Neural cell (in vitro differentiated cells): ENCODE results near the gene NDST3. TPM values are rescaled to one million over a fixed set of nuclear protein-coding genes. Genes with fewer than 3 reads are reported as not detected.

Source experiments
- H2AFZ ChIP-seq: fragments of 200-600, 300-800 bp; sonication (generic), shearing (Covaris generic); 2 replicates; pipeline ENCODE4 v1.6.0; 2014; ENCODE audit warnings: low read depth, mild to moderate bottlenecking, antibody characterized with exemption, low read length, moderate library complexity
- H3F3A ChIP-seq: fragments of 200-600 bp; shearing (Covaris generic); 2 replicates; pipeline ENCODE4 v1.6.1; 2016; ENCODE audit warnings: mild to moderate bottlenecking, moderate library complexity, mixed read lengths, antibody characterized with exemption, low read length; ENCODE audit not compliant: insufficient read depth, poor library complexity, severe bottlenecking
- H3K27ac ChIP-seq: fragments of 200-600, 300-800 bp; sonication (generic), shearing (Covaris generic); 2 replicates; pipeline ENCODE4 v1.5.1; 2014; ENCODE audit warnings: mild to moderate bottlenecking, low read length, moderate library complexity
- H3K27me3 ChIP-seq: fragments of 300-800, 200-600 bp; sonication (generic), shearing (Covaris generic); 2 replicates; pipeline ENCODE4 v1.6.0; 2014; ENCODE audit warnings: mild to moderate bottlenecking, low read depth, low read length, moderate library complexity; ENCODE audit not compliant: insufficient read depth
- H3K36me3 ChIP-seq: fragments of 300-800, 200-600 bp; sonication (generic), shearing (Covaris generic); 2 replicates; pipeline ENCODE4 v1.5.1; 2014; ENCODE audit warnings: mild to moderate bottlenecking, antibody characterized with exemption, low read length, moderate library complexity; ENCODE audit not compliant: insufficient read depth
- H3K4me2 ChIP-seq: fragments of 300-800, 200-600 bp; sonication (generic), shearing (Covaris generic); 2 replicates; pipeline ENCODE4 v1.6.0; 2014; ENCODE audit warnings: mild to moderate bottlenecking, low read length
- H3K4me3 ChIP-seq: fragments of 300-800, 200-600 bp; sonication (generic), shearing (Covaris generic); 2 replicates; pipeline ENCODE4 v1.5.1; 2014; ENCODE audit warnings: mild to moderate bottlenecking, low read length, moderate library complexity
- H3K79me2 ChIP-seq: fragments of 200-600 bp; shearing (Covaris generic); replicated peaks from 2 replicates; pipeline ENCODE4 v1.6.0; 2014; ENCODE audit warnings: mild to moderate bottlenecking, low read length, moderate library complexity; ENCODE audit not compliant: insufficient read depth
- H3K9ac ChIP-seq: fragments of 300-800, 200-600 bp; sonication (generic), shearing (Covaris generic); 2 replicates; pipeline ENCODE4 v1.6.1; 2016; ENCODE audit warnings: mild to moderate bottlenecking, low read length, mixed read lengths
- H3K9me2 ChIP-seq: fragments of 200-600 bp; shearing (Covaris generic); 2 replicates; pipeline ENCODE4 v1.6.1; 2016; ENCODE audit warnings: mild to moderate bottlenecking, low read length, mixed read lengths; ENCODE audit not compliant: insufficient read depth
- H3K9me3 ChIP-seq: fragments of 200-600, 300-800 bp; sonication (generic), shearing (Covaris generic); 2 replicates; pipeline ENCODE4 v1.6.1; 2016; ENCODE audit warnings: mild to moderate bottlenecking, mixed run types, low read length, moderate library complexity, mixed read lengths
- H4K20me1 ChIP-seq: fragments of 200-600 bp; shearing (Covaris generic); 2 replicates; pipeline ENCODE4 v1.6.1; 2016; ENCODE audit warnings: mild to moderate bottlenecking, mixed run types; ENCODE audit not compliant: insufficient read depth
- EP300 ChIP-seq: fragments of 450-650 bp; conservative IDR thresholded peaks from 2 replicates; pipeline ENCODE4 v1.6.1; 2014; ENCODE audit warnings: antibody characterized with exemption, mild to moderate bottlenecking, moderate library complexity; ENCODE audit not compliant: poor library complexity, severe bottlenecking
- EZH2 ChIP-seq: fragments of 200-600, 300-800 bp; shearing (Covaris generic), sonication (generic); IDR thresholded peaks from 2 replicates; pipeline ENCODE4 v1.6.1; 2014; ENCODE audit warnings: antibody characterized with exemption, low read length, borderline replicate concordance, mild to moderate bottlenecking; ENCODE audit not compliant: insufficient read depth, poor library complexity, severe bottlenecking
- MXI1 ChIP-seq: fragments of 450-650 bp; conservative IDR thresholded peaks from 2 replicates; pipeline ENCODE4 v1.6.1; 2014; ENCODE audit warnings: antibody characterized with exemption, mild to moderate bottlenecking; ENCODE audit not compliant: poor library complexity, severe bottlenecking
- POLR2AphosphoS5 ChIP-seq: IDR thresholded peaks from 2 replicates; pipeline ENCODE4 v1.6.1; 2012
- RAD21 ChIP-seq: fragments of 450-650 bp; conservative IDR thresholded peaks from 2 replicates; pipeline ENCODE4 v1.6.1; 2014; ENCODE audit warnings: antibody characterized with exemption, mild to moderate bottlenecking, moderate library complexity
- REST ChIP-seq: IDR thresholded peaks from 2 replicates; pipeline ENCODE4 v1.6.1; 2012; ENCODE audit warnings: borderline replicate concordance
- SMC3 ChIP-seq: fragments of 450-650 bp; conservative IDR thresholded peaks from 2 replicates; pipeline ENCODE4 v1.6.1; 2014; ENCODE audit warnings: antibody characterized with exemption, mild to moderate bottlenecking, moderate library complexity; ENCODE audit not compliant: poor library complexity
- TAF1 ChIP-seq: IDR thresholded peaks from 2 replicates; pipeline ENCODE4 v1.6.1; 2012; ENCODE audit warnings: low read depth
- polyA plus RNA-seq: library from polyadenylated mRNA; depleted of rRNA; stranded (reverse); fragments of >200 nt; gene quantifications from 2 replicates; pipeline ENCODE4 v1.2.3, GENCODE V29; 2014

The NDST3 gene
- polyA plus RNA-seq, 1 donor from 2014 or later: 4.0 TPM

- no peaks in the 10 kb centered on the region for H4K20me1 ChIP-seq
- no peak overlapping the region for H3K9ac ChIP-seq
- TF ChIP-seq REST (no peak), POLR2AphosphoS5 (peak; percentile 62), EP300 (peak; percentile 49)
- no peaks in the 10 kb centered on the region for H3K36me3 ChIP-seq
- H2AFZ ChIP-seq: no peak overlapping the region
- peaks cover 3% of the 10 kb centered on the region for H3F3A ChIP-seq
- no peaks in the 10 kb centered on the region for H3K9me3 ChIP-seq
- H3K79me2 ChIP-seq: no peaks in the 10 kb centered on the region
- no peaks in the 10 kb centered on the region for H3K9me2 ChIP-seq
- peak overlapping the region; percentile 74 for H3K27ac ChIP-seq
- no peaks in the 10 kb centered on the region for H3K27me3 ChIP-seq
- no peak overlapping the region for H3K4me2 ChIP-seq
- peak overlapping the region; percentile 9 for H3K4me3 ChIP-seq
These were observed 51.4 kb downstream of the NDST3 start for GRCh38 chr4:118085700-118086099.

GRCh38 chr4:118086344-118086743, 52.1 kb downstream of the NDST3 start:
- no peaks in the 10 kb centered on the region for H3K27me3 ChIP-seq
- H3K27ac ChIP-seq: peak overlapping the region; percentile 74
- no peak overlapping the region for H3K4me2 ChIP-seq
- H3K9me3 ChIP-seq: no peaks in the 10 kb centered on the region
- H4K20me1 ChIP-seq: no peaks in the 10 kb centered on the region
- H3K79me2 ChIP-seq: no peaks in the 10 kb centered on the region
- no peak overlapping the region for H3K9ac ChIP-seq
- peaks cover 3% of the 10 kb centered on the region for H3F3A ChIP-seq
- H3K36me3 ChIP-seq: no peaks in the 10 kb centered on the region
- no peaks in the 10 kb centered on the region for H3K9me2 ChIP-seq
- H2AFZ ChIP-seq: no peak overlapping the region
- H3K4me3 ChIP-seq: peak overlapping the region; percentile 9
- TF ChIP-seq SMC3 (no peak), POLR2AphosphoS5 (no peak), MXI1 (no peak), EP300 (peak; percentile 75)

GRCh38 chr4:118087366-118087765, 53.1 kb downstream of the NDST3 start:
- no peaks in the 10 kb centered on the region for H4K20me1 ChIP-seq
- H3K27me3 ChIP-seq: no peaks in the 10 kb centered on the region
- no peak overlapping the region for H3K4me3 ChIP-seq
- H3K27ac ChIP-seq: peak overlapping the region; percentile 74
- peaks cover 3% of the 10 kb centered on the region for H3F3A ChIP-seq
- no peaks in the 10 kb centered on the region for H3K9me3 ChIP-seq
- H3K36me3 ChIP-seq: no peaks in the 10 kb centered on the region
- no peak for TF ChIP-seq REST
- no peak for TF ChIP-seq MXI1
- no peak for TF ChIP-seq TAF1
- TF ChIP-seq RAD21: no peak
- TF ChIP-seq EZH2: no peak
- TF ChIP-seq SMC3: no peak
- no peak overlapping the region for H2AFZ ChIP-seq
- H3K9me2 ChIP-seq: no peaks in the 10 kb centered on the region
- no peaks in the 10 kb centered on the region for H3K79me2 ChIP-seq
- no peak overlapping the region for H3K4me2 ChIP-seq
- no peak overlapping the region for H3K9ac ChIP-seq
